Heart right ventricle (tissue), 16 donors: ENCODE measurements around the gene ACADM. TPM values are rescaled to one million over a fixed set of nuclear protein-coding genes. Genes with fewer than 3 reads are reported as not detected.

ENCODE experiments used
- ATAC-seq, 8 donors: fragments of 200-7000 bp; cut with Tn5 transposase; one replicate each; pipeline ENCODE4 v1.9.1; 2020; ENCODE audit warnings: mild to moderate bottlenecking in 8 of 8, moderate library complexity in 8 of 8, moderate number of reproducible peaks in 1 of 8
- DNase-seq, 2 donors: peaks; one replicate each; pipeline ENCODE4 v3.0.0-alpha.2; 2020
- H3K27ac ChIP-seq, 10 donors: fragments of 200-600 bp; sonication (generic) in 2 of 10; one replicate each; pipeline versions ENCODE4 v1.5.0 to v1.8.0; 2020 to 2022; ENCODE audit warnings: mild to moderate bottlenecking in 3 of 10
- H3K27me3 ChIP-seq, 7 donors: fragments of 200-600 bp; one replicate each; pipeline ENCODE4 v1.8.0; 2021 to 2022; ENCODE audit warnings: mild to moderate bottlenecking in 2 of 7
- H3K36me3 ChIP-seq, 9 donors: fragments of 200-600 bp; sonication (generic) in 1 of 9; one replicate each; pipeline versions ENCODE4 v1.5.0 to v1.8.0; 2020 to 2022; ENCODE audit warnings: mild to moderate bottlenecking in 2 of 9
- H3K4me1 ChIP-seq, 9 donors: fragments of 200-600 bp; sonication (generic) in 1 of 9; one replicate each; pipeline versions ENCODE4 v1.5.0 to v1.8.0; 2020 to 2022; ENCODE audit warnings: mild to moderate bottlenecking in 4 of 9
- H3K4me3 ChIP-seq, 10 donors: fragments of 200-600 bp; sonication (generic) in 2 of 10; one replicate each; pipeline versions ENCODE4 v1.5.0 to v1.8.0; 2020 to 2022; ENCODE audit warnings: mild to moderate bottlenecking in 7 of 10, moderate library complexity in 2 of 10
- H3K9me3 ChIP-seq, 11 donors: fragments of 200-600 bp in 10 of 11; sonication (generic) in 2 of 11; one replicate each; pipeline versions ENCODE4 v1.5.0 to v1.8.0; 2013 to 2022; ENCODE audit warnings: mild to moderate bottlenecking in 2 of 11, control low read depth in 1 of 11, moderate library complexity in 1 of 11
- WGBS, 2 donors: extraction: QIAGEN DNeasy Blood & Tissue Kit; methylation state at CpG; one replicate each; pipeline ENCODE4 v1.1.7; 2013; ENCODE audit warnings: inconsistent platforms in 1 of 2; 5-methylcytosine and 5-hydroxymethylcytosine counted together
- intact Hi-C, 10 donors: fragments of 100-400 bp; cut with DNase I; formaldehyde crosslinking; loops; one replicate each; pipeline versions ENCODE4 v1.11.1 to v1.14.2; 2022
- polyA plus RNA-seq, 2 donors: library from polyadenylated mRNA; stranded (reverse); fragments of 200-250 nt; gene quantifications; one replicate each; pipeline ENCODE4 v1.2.3, GENCODE V29; 2013
- total RNA-seq, 10 donors: library from RNA; stranded (reverse); fragmentation: NEBNext Ultra II Directional in 3 of 10; extraction: Animal tissue kit (Norgen Biotek cat#: 25700) in 3 of 10; gene quantifications; one replicate each; pipeline versions ENCODE4 v1.2.1 to v1.2.4, GENCODE V29; 2021 to 2023
- TF ChIP-seq, protein P1 (sequence below), 9 donors: fragments of 200-600 bp; sonication (generic) in 2 of 9; IDR thresholded peaks; one replicate each; pipeline versions ENCODE4 v1.5.0 to v1.8.0; 2021 to 2022; ENCODE audit warnings: antibody characterized with exemption in 9 of 9, mild to moderate bottlenecking in 5 of 9, moderate library complexity in 1 of 9
- donor health status: Arrhythmogenic right ventricular cardiomyopathy.
- donor health status: ischemic (EF 13 %, LVEDD 7.1; RV severe dilation, severe dysfunction).
- donor health status: healthy with polysubstance abuse.
- donor health status: DM: no; HTN: yes; CAD: no.
- donor health status: DM: no; HTN: no; CAD: no.
- donor health status: ischemic (EF 25% LVEDD 6.9; RV normal size, moderate dysfunction).
- donor health status: ischemic (EF 25% LVEDD 5.7; RV mildly dilated, moderate dysfunction).
- donor health status: healthy.
- donor health status: DM: yes; HTN: yes; CAD: no.
- donor health status: Ischemic cardiomyopathy.
- donor health status: ischemic (EF 35%, LVEDD 5.7; RV mildly dilated, moderate dysfunction).
- donor health status: nonischemic (EF 11% LVEDD 7.7; RV severe dilation, severe dysfunction).
- donor health status: DM: yes; HTN: yes; CAD: no.
- donor health status: PGD.
- donor health status: ischemic (EF 29% LVEDD 5.4; RV normal size, mild dysfunction).
- donor health status: nonischemic (EF 23%, LVEDD 6.1; RV moderate dilation, normal function).

The ACADM gene
- total and polyA plus RNA-seq, 12 donors = 39.3 to 425 (median 339) TPM

- ATAC-seq (no peak), DNase-seq (no peak)
- peaks cover 0 to 100% (median 63%) of the 10 kb centered on the region in 9 donors for H3K36me3 ChIP-seq
- peaks cover 4 to 25% (median 20%) of the 10 kb centered on the region in 9 donors for H3K4me1 ChIP-seq
- H3K27ac ChIP-seq = no peak overlapping the region
- no peak overlapping the region for H3K4me3 ChIP-seq
- no peaks in the 10 kb centered on the region for H3K27me3 ChIP-seq
- TF ChIP-seq, protein P1, sequence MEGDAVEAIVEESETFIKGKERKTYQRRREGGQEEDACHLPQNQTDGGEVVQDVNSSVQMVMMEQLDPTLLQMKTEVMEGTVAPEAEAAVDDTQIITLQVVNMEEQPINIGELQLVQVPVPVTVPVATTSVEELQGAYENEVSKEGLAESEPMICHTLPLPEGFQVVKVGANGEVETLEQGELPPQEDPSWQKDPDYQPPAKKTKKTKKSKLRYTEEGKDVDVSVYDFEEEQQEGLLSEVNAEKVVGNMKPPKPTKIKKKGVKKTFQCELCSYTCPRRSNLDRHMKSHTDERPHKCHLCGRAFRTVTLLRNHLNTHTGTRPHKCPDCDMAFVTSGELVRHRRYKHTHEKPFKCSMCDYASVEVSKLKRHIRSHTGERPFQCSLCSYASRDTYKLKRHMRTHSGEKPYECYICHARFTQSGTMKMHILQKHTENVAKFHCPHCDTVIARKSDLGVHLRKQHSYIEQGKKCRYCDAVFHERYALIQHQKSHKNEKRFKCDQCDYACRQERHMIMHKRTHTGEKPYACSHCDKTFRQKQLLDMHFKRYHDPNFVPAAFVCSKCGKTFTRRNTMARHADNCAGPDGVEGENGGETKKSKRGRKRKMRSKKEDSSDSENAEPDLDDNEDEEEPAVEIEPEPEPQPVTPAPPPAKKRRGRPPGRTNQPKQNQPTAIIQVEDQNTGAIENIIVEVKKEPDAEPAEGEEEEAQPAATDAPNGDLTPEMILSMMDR (IDR thresholded peaks at IDR 0.05) = no peak
- H3K9me3 ChIP-seq = no peaks in the 10 kb centered on the region
- 98 to 99% methylated on average over 2 of the region's 2 CpGs for WGBS, 2 donors
- intact Hi-C loops = no loop called here
Measured at GRCh38 chr1:75794382-75794781, 69.9 kb downstream of the ACADM start.

GRCh38 chr1:75795703-75796193 lies 71.2 kb downstream of the ACADM start:
- H3K4me1 ChIP-seq = peaks cover 2 to 11% (median 7%) of the 10 kb centered on the region in 9 donors
- H3K9me3 ChIP-seq = no peaks in the 10 kb centered on the region
- H3K4me3 ChIP-seq = no peak overlapping the region
- ATAC-seq (no peak), DNase-seq (no peak)
- intact Hi-C loops = no loop called here
- WGBS, 2 donors = 97 to 98% methylated on average over 4 of the region's 4 CpGs
- no peaks in the 10 kb centered on the region for H3K27me3 ChIP-seq
- H3K36me3 ChIP-seq = peaks cover 0 to 95% (median 62%) of the 10 kb centered on the region in 9 donors
- no peak overlapping the region for H3K27ac ChIP-seq
- TF ChIP-seq, protein P1 (IDR thresholded peaks at IDR 0.05) = no peak

DNA sequence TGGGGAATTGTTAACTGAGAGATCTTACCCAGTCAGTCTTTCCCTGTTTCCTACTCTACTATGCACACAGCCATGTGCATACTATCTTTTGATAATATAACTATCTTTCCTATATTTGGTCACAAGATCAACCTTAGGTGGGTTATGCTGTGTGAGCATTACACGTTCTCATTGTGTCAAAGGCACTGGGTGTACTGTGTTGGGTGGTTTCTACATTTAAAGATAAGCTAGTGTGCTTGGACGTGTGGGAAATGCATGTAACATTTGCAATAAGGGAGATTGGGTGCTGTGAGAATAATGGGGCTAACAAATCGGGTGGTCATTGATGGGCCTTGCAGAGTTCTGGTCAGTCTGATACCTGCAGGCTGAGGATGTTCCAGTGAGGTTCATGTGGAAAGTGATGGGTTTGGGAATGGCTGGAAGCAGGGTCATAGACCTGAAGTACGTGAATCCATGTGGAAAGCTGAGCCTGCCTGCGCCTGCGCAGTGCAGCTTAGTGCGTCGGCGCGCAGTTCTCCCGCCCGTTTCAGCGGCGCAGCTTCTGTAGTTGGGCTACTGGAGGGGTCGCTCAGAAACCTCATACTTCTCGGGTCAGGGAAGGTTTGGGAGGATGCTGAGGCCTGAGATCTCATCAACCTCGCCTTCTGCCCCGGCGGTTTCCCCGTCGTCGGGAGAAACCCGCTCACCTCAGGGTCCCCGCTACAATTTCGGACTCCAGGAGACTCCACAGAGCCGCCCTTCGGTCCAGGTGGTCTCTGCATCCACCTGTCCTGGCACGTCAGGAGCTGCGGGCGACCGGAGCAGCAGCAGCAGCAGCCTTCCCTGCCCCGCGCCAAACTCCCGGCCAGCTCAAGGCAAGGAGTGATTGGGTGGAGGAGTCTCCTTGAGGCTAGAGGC lies 72.1 kb downstream of the ACADM start, which contains the start of gene MSH4:
MSH4 (plus strand) TSS at position 507 of the 897 bp plus-strand sequence; CDS start at position 611, 104 bp downstream.
- no peak for DNase-seq

GRCh38 chr1:75797273-75797588 lies 72.7 kb downstream of the ACADM start:
- DNase-seq (no peak), ATAC-seq (peak in 1 of 8 donors; percentile 23)
- H3K36me3 ChIP-seq = peaks cover 0 to 80% (median 48%) of the 10 kb centered on the region in 9 donors
- TF ChIP-seq, protein P1 (IDR thresholded peaks at IDR 0.05) = no peak
- H3K9me3 ChIP-seq = no peaks in the 10 kb centered on the region
- H3K27ac ChIP-seq = no peak overlapping the region
- no peak overlapping the region for H3K4me3 ChIP-seq
- intact Hi-C loops = no loop called here
- 88 to 92% methylated on average over 6 of the region's 6 CpGs for WGBS, 2 donors
- no peaks in the 10 kb centered on the region for H3K27me3 ChIP-seq
- no peaks in the 10 kb centered on the region for H3K4me1 ChIP-seq

More for the DNA sequence above, 72.1 kb downstream of the ACADM start, which contains the start of gene MSH4:
- Histone ChIP-seq H3K4me3 (no peak within 1 kb of the TSS), H3K4me1 (peaks cover 0 to 3% (median 0%) of the 10 kb centered on the region in 9 donors), H3K36me3 (peaks cover 0 to 86% (median 54%) of the 10 kb centered on the region in 9 donors), H3K27me3 (no peaks in the 10 kb centered on the region), H3K27ac (no peak within 1 kb of the TSS), H3K9me3 (no peaks in the 10 kb centered on the region)
- WGBS, 2 donors = 91 to 92% methylated on average over 34 of the region's 34 CpGs
- intact Hi-C loops = no loop called here
- ATAC-seq = peak in 7 of 8 donors; percentile 22 to 66 (median 37)
- TF ChIP-seq, protein P1 (IDR thresholded peaks at IDR 0.05) = no peak
